HG03521 (cell line): ENCODE measurements around the gene KLHL41.

Experiments used
- ATAC-seq: cut with Tn5 transposase; IDR thresholded peaks from one replicate; pipeline ENCODE4 v1.9.1; 2021; ENCODE audit warnings: mild to moderate bottlenecking, moderate library complexity; ENCODE audit not compliant: unreplicated experiment

The KLHL41 gene

DNA sequence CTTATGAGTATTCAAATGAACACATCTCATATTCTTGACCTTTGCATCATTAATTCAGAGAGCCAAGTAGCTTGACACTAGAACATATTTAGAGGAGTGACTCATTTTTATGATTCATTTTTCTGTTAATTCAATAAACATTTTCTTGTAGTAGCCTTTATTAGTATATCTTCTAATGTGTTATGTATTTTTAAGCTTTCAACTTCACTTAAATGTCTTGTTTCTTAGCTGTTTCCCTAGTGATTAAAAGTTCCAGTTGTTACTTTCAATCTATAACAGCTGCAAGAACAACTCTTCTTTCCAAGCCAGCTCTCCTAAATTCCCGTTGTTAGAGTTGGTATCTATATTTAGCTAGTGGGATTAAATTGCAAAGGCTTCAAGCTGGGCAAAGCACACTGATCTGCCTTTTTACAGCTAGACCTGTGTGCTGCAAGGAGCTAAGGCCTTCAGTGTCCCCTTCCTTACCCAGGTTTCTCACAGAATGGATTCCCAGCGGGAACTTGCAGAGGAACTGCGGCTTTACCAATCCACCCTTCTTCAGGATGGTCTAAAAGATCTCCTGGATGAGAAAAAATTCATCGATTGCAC, at the start of gene KLHL41:
TSS of gene KLHL41 (plus strand) at position 405 of the 588 bp plus-strand sequence. CDS start at position 482, 77 bp downstream.
- no peak for ATAC-seq

DNA sequence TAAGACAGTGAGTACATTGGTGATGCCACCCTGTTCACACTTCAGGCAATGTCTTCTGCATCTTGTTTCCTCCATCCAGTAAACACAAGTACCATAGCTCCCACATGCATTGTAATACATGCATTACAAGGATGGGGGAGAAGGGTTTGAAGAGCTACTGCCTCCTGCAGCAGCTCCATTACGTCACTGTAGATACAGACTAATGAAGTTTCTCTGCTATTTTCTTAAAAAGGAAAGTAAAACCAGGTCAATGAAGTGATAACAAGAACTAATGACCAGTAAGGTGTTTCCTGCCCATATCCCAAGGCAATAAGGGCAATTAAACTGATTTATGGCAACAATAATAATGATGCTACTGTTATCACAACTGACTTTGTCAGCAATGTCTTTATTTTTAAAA, 48.4 kb upstream of the KLHL41 start:
- ATAC-seq, result no peak

DNA sequence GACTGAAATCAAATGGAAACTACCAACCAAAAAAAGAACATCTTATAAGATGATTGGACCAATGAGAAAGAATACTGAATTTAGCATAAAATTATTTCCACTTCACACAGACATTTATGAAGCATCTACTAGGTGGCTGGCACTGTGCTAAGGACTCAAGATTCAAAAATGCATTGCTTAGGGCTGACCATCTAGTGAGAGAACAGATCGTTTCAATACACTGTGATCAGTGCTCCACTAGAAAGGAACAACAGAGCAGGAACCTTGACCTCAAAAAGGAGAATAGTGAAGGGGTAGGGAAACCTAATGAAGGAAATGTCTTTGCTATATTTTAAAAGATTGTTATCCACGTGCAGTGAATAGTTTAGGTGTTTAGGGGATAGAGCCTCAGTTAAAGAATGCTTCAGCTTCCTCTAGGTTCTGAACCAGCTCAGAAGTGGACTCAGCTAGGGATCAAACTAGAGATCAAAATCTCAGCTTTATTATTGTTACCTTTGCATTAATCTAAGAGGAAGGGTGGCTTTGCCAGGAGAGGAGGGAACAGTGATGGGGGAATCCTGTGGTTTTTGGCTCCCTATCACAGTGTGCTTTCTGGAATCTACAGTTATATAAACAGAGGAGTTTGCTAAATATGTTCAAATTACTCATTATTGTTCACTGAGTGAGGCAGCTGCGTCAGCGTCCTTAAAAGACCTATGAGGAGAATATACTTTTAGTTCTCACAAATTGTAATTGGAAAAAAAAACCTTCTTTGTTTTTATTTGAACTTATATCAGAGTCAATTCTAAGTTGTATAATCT, 46.4 kb upstream of the KLHL41 start:
- ATAC-seq, result no peak

DNA sequence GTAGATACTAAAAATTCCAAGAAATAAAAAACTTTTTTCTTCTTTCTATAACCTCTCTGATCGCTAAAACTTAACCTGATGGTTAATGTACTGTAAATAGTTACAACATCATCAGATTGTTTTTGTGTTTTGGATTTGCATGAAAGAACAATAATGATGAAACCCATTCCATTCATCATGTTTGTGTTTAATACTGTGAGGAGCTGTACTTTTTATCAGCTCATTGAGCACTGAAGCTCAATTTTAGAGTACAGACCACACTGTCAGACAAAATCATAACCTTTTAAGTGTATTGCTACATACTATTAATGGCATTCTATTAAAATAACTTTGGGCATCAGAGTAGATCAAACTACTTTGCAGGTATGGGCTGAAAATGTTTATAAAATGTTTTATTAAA, 45.0 kb upstream of the KLHL41 start:
- ATAC-seq, result no peak

DNA sequence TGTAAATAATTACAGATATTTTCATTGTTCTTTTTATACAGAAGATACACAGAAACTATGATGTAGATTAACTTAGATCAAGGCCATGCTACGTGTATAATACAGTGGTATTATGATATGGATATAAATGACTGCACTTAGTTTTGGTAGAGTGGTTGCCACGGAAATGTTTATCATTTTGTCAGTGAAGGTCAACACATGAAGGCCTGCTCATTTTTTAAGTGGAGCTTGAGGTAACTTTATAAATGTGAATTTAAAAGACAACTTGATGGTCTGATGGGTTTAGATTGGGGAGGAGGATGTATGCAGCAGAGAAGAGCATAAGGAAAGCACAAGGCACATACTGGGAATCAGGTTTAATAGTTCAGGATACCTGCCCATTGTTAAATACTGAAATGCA, 44.6 kb upstream of the KLHL41 start:
- ATAC-seq, result no peak

DNA sequence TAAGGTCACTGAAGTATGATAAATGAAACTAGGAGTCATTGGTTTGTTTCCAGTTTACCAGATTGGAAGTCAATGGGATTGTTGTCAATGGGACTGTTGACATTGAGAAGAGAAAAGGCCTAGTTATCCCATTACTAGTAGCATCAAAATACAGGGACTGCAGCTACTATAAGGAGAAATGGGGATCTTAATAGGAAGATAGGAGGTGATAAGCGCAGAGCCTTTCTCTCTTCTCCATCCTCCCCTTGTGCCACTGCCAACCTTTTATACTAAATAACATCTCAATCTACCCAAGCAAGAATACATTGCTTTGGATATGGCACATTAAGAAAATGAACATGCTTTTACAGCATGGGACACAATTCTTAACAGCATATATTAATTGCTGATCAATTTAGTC, 40.7 kb upstream of the KLHL41 start:
- ATAC-seq, result no peak

DNA sequence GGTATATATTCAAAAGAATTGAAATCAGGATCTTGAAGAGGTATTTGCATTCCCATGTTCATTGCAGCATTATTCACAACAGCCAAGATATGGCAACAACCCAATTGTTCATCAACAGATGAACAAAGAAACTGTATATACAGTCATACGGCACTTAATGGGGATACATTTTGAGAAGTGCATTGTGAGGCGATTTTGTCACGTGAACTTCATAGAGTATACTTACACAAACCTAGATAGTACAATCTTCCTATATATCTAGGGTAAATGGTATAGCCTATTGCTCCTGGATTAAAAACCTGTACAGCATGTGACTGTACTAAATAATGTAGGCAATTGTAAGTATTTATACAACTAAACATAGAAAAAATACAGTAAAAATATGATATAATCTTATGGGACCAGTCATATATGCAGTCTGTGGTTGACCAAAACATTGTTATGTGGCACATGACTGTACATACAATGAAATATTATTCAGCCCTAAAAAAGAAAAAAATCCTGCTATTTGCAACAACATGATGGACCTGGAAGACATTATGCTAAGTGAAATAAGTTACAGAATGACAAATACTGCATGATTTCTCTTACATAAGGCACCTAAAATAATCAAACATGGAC, 39.4 kb upstream of the KLHL41 start:
- ATAC-seq, result no peak

DNA sequence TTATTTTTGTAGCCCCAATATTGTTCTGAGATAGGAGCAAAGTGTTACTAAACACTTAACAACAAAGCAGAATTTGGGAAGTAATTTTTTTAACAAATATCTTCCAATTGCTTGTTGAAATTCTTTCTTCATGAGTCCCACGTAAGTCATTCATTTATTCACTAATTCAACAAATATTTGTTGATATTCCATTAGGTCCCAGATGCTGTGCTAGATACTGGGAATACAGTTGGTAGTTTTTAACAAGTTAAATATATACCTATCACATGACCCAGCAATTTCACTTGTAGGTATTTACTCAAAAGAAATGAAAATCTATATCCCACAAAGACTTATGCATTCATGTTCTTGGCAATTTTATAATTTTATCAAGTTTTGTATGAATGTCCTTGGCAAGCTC, 37.3 kb upstream of the KLHL41 start:
- no peak for ATAC-seq

DNA sequence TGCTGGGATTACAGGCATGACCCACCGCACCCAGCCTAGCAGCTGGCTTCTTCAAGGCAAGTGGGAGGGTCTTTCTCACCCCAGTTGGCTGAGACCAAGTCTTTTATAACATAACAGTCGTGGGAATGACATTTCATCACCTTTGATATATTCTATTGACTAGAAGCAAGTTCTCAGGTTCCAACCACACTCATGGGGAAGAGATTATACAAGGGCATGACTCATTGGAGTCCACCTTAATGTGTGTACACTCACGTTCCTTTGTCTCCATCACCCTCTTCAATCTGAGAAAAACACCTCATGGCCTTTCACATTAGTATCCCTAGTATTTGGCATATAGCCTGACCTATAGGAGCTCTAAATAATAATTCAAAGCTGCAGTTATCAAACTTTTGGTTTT, 33.0 kb upstream of the KLHL41 start:
- ATAC-seq, result no peak

DNA sequence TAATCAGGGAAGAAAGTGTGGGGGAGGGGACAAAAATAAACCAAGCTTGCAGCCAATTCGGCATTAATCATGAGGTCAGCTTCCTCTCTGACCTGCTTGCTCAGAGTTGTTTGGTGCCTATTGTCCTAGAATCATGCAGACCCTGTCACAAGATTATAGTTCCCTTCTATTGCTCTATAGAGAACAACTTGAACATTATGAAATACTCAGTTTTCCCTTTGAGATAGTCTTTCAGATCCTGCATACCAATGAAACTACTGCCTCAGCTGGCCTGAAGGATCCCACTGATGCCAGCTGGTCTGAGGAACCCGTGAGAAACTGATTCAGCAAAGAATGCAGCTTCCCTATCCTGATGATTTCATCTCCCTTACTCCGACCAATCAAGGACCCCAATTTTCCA, 31.2 kb upstream of the KLHL41 start:
- no peak for ATAC-seq

DNA sequence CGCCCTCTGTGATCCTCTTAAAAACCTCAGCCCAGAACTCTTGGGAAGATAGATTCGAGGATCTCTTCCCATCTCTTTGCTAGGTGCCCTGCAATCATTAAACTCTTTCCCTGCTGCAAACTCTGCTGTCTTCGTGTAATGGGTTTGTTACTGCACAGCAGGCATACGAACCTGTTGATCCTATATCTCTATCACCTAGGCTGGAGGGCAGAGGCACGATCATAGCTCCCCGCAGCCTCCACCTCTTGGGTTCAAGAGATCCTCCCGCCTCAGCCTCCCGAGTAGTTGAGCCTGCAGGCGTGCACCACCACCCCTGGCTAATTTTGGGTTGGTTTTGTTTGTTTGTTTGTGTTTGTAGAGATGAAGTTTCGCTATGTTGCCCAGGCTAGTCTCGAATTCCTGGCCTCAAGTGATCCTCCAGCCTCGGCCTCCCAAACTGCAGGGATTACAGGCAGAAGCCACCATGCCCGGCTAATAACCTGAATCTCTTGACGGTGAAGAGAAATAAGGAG, 30.7 kb upstream of the KLHL41 start:
- ATAC-seq, result no peak

DNA sequence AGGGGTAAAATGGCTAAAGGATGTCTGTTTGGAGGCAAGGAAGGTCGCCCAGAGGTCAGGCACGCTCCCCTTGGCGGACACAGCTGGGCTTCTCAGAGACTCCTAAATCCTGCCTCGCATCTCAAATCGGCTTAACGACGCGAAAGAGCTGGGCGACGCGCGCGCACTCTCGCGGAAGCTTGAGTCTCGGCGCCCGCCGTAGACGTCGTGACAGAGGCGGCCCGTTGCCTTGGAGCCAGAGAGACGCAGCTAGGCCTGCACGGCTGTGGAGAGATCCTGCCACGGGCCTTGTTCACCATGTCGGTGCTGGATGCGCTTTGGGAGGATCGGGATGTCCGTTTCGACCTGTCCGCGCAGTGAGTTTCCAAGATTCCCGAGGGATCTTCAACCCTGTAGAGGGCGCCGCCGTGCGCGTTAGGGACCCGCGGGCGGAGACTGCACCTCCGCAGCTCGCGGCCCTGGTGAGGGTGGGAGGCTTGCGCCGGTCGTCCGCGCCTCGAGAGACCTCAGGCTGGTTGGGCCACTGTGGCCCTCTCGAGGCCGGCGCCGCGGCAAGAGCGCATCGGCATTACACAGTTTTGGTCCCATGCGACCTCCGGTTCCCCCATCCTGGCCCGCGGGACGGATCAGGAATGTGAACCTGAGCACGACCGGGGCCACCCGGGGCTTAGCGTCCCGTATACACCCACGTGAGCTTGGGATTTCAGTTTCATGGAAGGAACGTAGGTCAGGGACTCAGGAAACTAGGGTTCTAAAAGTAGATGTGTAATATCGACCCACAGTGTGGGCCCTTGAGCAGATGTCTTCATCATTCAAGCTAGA, 30.0 kb upstream of the KLHL41 start, which contains the start of gene BBS5:
TSS of gene BBS5 (plus strand) at position 238 of the 822 bp plus-strand sequence. CDS start at position 298, 60 bp downstream.
- ATAC-seq, result peak; percentile 95

DNA sequence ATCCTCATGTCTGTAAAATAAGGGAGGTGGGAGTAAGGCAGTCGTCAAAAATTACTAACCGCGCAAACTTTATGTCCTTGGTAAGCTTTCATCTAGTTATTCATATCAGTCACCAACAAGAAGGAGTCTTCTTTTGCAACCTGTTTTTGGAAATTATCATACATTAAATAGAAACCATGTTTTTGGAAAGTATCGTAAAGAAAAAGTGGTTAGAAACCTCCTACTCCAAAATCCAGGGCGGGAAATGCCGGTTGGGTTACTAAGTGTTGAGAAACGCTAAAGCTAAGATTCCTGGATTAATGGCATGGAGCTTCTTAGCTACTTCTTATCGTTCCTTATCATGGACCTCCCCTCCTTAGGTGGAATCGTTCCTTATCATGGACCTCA, 29.4 kb upstream of the KLHL41 start:
- no peak for ATAC-seq

DNA sequence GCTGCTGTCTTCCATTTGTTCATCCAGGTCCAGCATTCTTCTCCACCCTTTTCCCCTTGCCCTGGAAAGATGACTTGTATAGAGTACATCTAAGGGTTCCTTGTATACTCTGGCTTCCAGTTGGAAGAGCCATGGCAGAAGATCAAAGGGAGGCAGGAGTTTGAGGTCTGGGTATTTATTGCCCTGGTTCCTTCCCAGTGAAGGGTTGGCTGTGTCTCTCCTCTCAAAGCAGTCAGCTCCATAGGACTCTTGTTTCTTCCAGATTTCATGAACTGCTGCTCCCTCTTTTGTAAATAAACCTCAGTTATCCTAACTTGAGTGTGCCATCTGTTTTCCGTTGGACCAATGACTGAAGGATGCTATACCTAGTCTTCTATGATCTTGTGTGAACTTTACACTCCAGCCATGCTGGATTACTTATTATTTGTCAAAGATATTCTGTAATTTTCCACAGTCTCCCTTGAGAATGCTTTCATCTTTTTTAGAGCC, 23.8 kb upstream of the KLHL41 start:
- no peak for ATAC-seq

DNA sequence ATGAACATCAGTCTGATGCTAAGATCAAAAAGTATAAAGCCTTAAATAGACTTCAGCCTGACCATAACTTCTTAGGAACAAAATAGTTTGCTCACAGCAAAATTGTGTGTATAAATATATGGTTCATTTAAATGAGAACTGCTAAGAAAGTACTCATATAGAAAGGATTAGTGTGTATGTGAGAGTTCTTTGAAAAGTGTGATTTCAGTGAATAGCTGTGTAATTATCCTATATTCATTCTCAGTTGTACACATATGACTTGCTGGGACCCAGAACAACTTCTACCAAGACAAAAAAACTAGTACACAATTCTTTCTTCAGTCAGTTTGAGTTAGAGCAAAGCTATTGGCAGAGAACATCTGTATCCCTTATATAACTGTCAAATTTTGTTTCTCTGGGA, 23.0 kb upstream of the KLHL41 start:
- no peak for ATAC-seq

DNA sequence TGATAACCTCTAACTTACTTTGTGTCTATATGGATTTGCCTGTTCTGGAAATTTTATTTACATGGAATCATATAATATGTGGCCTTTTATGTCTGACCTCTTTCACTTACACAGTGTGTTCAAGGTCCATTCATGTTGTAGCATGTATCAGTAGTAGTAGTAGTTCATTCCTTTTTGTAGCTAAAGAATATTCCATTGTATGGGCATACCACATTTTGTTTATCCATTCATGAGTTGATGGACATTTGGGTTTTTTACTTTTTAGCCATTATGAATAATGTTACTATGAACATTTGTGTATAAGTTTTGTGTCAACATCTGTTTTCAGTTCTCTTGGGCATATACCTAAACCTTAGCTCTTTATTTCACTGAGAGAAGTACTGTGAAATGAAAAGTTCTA, 18.7 kb upstream of the KLHL41 start:
- no peak for ATAC-seq

DNA sequence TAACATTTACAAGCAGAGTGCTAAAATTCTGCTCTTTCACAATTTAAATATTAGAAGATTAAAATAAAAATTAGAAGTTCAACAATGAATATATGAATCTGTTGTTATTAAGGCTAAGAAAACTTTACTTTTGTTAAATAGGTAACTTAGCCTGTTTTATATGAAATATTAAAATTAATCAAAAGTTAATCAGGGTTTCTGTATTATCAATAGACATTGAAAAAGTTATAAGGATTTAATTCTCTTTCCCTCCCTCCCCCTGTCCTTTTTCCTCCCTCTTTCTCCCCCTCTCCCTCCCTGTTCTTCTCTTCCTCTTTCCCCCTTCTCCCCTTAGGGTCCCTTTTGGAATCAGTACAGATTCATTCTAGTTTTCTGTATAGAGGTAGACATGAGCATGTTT, 18.1 kb upstream of the KLHL41 start:
- no peak for ATAC-seq

DNA sequence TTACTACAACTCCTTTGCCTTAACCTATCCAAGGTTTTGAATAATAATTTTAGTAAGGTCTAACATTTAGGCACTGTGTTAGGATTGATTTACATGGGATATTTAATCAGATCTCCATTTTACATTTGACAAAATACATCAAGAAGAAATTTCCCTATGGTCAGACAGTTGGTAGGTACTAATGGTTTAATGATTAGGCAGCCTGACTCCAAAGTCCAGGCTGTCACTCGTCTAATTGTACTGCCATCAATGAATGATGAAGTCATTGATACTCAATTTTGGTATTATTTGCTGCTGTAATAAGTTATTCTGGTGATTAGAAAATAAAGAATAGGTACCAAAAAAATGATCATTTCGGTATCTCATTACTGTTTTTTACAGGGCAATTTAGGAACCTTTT, 16.1 kb upstream of the KLHL41 start:
- no peak for ATAC-seq

DNA sequence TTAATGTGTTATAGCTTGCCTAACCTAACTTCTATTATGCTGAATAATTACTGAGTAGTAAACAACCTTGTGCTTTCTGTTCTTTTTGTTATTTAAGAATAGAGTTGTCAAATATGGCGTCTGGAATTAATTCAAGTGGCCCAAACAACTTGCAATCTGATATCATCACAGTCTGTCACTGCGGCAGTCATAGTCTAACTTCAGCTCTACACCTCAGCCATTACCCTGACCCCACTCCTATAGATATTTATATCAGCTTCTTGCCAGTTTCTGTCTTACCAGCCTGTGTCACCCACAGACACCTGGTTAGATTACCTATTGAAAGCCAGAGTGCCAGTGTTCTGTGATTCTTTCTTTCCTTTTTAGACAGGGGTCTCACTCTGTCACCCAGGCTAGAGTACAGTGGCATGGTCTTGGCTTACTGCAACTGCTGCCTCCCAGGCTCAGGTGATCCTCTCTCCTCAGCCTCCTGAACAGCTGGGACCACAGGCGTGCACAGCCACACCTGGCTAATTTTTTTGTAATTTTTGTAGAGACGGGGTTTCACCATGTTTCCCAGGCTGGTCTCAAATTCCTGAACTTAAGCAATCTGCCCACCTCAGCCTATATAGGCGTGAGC, 14.1 kb upstream of the KLHL41 start:
- no peak for ATAC-seq

DNA sequence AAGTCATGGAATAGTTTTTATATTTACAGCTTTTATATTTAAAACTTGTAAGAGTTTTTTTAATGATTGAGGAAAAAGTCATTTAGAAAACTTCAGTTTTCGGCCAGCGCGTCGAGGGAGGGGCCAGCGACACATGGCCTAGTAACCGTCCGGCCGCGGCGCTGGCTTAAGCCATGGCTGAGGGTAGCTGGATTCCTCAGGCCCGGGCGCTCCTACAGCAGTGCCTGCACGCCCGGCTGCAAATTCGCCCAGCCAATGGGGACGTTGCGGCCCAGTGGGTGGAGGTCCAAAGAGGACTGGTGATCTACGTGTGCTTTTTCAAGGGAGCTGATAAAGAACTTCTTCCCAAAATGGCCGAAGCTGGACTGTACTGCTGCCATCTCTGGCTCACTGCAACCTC, 4.9 kb upstream of the KLHL41 start:
- ATAC-seq, result no peak

DNA sequence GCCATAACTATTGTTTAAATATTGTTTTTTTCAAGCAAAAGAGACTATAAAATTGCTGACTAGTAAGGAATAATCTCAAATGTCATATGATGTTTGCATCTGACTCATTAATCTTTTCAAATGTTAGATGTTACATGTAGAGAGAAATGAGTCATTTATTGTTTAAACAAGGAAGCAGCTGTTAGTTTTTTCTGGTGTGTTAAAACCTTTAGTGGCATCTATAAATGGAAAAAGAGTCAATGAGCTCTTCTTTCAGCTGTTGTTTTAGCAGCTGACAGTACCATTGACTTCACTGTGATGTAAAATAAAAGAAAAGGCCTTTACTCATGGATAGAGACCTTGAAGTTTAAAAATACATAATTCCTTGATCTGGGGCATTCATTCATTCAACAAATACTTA, 1.8 kb upstream of the KLHL41 start:
- ATAC-seq, result no peak
